SU-DHL-6 (cell line): ENCODE results near the gene CCDC54.

Source experiments
- CTCF ChIP-seq: fragments of 200-600 bp; sonication (generic); IDR thresholded peaks from one replicate; pipeline ENCODE4 v1.5.1; 2017; ENCODE audit warnings: antibody characterized with exemption, mild to moderate bottlenecking, low read length, moderate library complexity; ENCODE audit not compliant: insufficient read depth, poor library complexity, severe bottlenecking
- EZH2phosphoT487 ChIP-seq: fragments of 200-600 bp; sonication (generic), shearing (Covaris generic); conservative IDR thresholded peaks from 2 replicates; pipeline ENCODE4 v1.6.1; 2018; ENCODE audit warnings: mild to moderate bottlenecking, antibody characterized with exemption, low read length, moderate library complexity, mixed read lengths

- no peak for TF ChIP-seq CTCF
- TF ChIP-seq EZH2phosphoT487, result no peak
Observed at GRCh38 chr3:107412376-107412775, 35.1 kb downstream of the CCDC54 start.
